HEK293 (cell line): Measurements from ENCODE around the gene RBPJL.

Source experiments
- CTCF ChIA-PET: fragments of 350-600 bp; formaldehyde crosslinking; extraction: SDS; loops from one replicate; lab custom pipeline; 2021; ENCODE audit warnings: antibody characterized with exemption; lab: Yijun Ruan, JAX
- POLR2A ChIA-PET: fragments of 300-600 bp; formaldehyde crosslinking; extraction: SDS; loops from one replicate; lab custom pipeline; 2020; ENCODE audit warnings: antibody characterized with exemption, inconsistent platforms; lab: Yijun Ruan, JAX
- H3K27ac ChIP-seq: fragments of 200-500 bp; sonication (Bioruptor generic); 2 replicates; pipeline ENCODE4 v1.5.1; 2014; ENCODE audit warnings: low read depth, low read length, control low read depth, inconsistent platforms; ENCODE audit errors: extremely low read depth
- H3K36me3 ChIP-seq, 2 experiments: fragments of 200-500 bp in 1 of 2; sonication (Bioruptor generic) in 1 of 2; 1 replicate in 1 of 2; 2 replicates in 1 of 2; pipeline ENCODE4 v1.5.1; 2014 to 2017; ENCODE audit warnings: inconsistent platforms in 2 of 2, low read length in 2 of 2; ENCODE audit not compliant: control insufficient read depth in 2 of 2, insufficient read depth in 1 of 2
- H3K4me1 ChIP-seq: fragments of 200-500 bp; sonication (Bioruptor generic); 2 replicates; pipeline ENCODE4 v1.5.1; 2014; ENCODE audit warnings: mild to moderate bottlenecking, low read length, inconsistent platforms; ENCODE audit not compliant: control insufficient read depth, insufficient read depth
- H3K4me3 ChIP-seq: 2 replicates; pipeline ENCODE4 v1.5.1; 2011; ENCODE audit warnings: low read depth, mild to moderate bottlenecking, control low read depth, low read length, moderate library complexity
- H3K9me3 ChIP-seq: fragments of 200-500 bp; sonication (Bioruptor generic); 2 replicates; pipeline ENCODE4 v1.5.1; 2014; ENCODE audit warnings: low read depth, low read length, inconsistent platforms; ENCODE audit not compliant: control insufficient read depth, insufficient read depth
- ELK4 ChIP-seq: IDR thresholded peaks from 2 replicates; pipeline ENCODE4 v1.6.1; 2011; ENCODE audit warnings: mild to moderate bottlenecking, low read depth, low read length, borderline replicate concordance
- KLF1 ChIP-seq: fragments of 450-650 bp; formaldehyde crosslinking; IDR thresholded peaks from 2 replicates; pipeline ENCODE4 v1.5.1; 2016; ENCODE audit warnings: missing biosample characterization, missing genetic modification characterization
- OVOL3 ChIP-seq: fragments of 450-650 bp; formaldehyde crosslinking; IDR thresholded peaks from 2 replicates; pipeline ENCODE4 v1.5.1; 2016; ENCODE audit warnings: missing biosample characterization, missing genetic modification characterization
- PATZ1 ChIP-seq: fragments of 450-650 bp; formaldehyde crosslinking; IDR thresholded peaks from 2 replicates; pipeline ENCODE4 v1.5.1; 2016; ENCODE audit warnings: missing biosample characterization, missing genetic modification characterization
- PRDM4 ChIP-seq: fragments of 450-650 bp; formaldehyde crosslinking; IDR thresholded peaks from 2 replicates; pipeline ENCODE4 v1.5.1; 2017; ENCODE audit warnings: missing biosample characterization, missing genetic modification characterization
- SP3 ChIP-seq: fragments of 450-650 bp; formaldehyde crosslinking; IDR thresholded peaks from 2 replicates; pipeline ENCODE4 v1.5.1; 2016; ENCODE audit warnings: missing biosample characterization, missing genetic modification characterization
- ZFP3 ChIP-seq: fragments of 450-650 bp; formaldehyde crosslinking; IDR thresholded peaks from 2 replicates; pipeline ENCODE4 v1.5.1; 2016; ENCODE audit warnings: low read depth, missing biosample characterization, missing genetic modification characterization
- ZNF426 ChIP-seq: fragments of 450-650 bp; formaldehyde crosslinking; IDR thresholded peaks from 2 replicates; pipeline ENCODE4 v1.5.1; 2017; ENCODE audit warnings: missing biosample characterization, missing genetic modification characterization, mild to moderate bottlenecking, inconsistent platforms, moderate library complexity
- ZNF548 ChIP-seq: fragments of 450-650 bp; formaldehyde crosslinking; IDR thresholded peaks from 2 replicates; pipeline ENCODE4 v1.5.1; 2016; ENCODE audit warnings: missing biosample characterization, missing genetic modification characterization
- ZNF560 ChIP-seq: fragments of 450-650 bp; formaldehyde crosslinking; IDR thresholded peaks from 2 replicates; pipeline ENCODE4 v1.5.1; 2017; ENCODE audit warnings: missing biosample characterization, missing genetic modification characterization, borderline replicate concordance
- ZNF664 ChIP-seq: fragments of 450-650 bp; formaldehyde crosslinking; IDR thresholded peaks from 2 replicates; pipeline ENCODE4 v1.5.1; 2016; ENCODE audit warnings: missing biosample characterization, missing genetic modification characterization
- TF ChIP-seq, protein P1 (sequence below): fragments of 450-650 bp; formaldehyde crosslinking; IDR thresholded peaks from 2 replicates; pipeline ENCODE4 v1.5.1; 2016; ENCODE audit warnings: missing biosample characterization, missing genetic modification characterization
- TF ChIP-seq, protein P2 (sequence below): fragments of 450-650 bp; formaldehyde crosslinking; IDR thresholded peaks from 2 replicates; pipeline ENCODE4 v1.5.1; 2016; ENCODE audit warnings: missing biosample characterization, missing genetic modification characterization

RBPJL gene

GRCh38 chr20:45266977-45267376, 39.7 kb upstream of the RBPJL start:
- CTCF ChIA-PET: no interaction called here
- TF ChIP-seq, protein P1, sequence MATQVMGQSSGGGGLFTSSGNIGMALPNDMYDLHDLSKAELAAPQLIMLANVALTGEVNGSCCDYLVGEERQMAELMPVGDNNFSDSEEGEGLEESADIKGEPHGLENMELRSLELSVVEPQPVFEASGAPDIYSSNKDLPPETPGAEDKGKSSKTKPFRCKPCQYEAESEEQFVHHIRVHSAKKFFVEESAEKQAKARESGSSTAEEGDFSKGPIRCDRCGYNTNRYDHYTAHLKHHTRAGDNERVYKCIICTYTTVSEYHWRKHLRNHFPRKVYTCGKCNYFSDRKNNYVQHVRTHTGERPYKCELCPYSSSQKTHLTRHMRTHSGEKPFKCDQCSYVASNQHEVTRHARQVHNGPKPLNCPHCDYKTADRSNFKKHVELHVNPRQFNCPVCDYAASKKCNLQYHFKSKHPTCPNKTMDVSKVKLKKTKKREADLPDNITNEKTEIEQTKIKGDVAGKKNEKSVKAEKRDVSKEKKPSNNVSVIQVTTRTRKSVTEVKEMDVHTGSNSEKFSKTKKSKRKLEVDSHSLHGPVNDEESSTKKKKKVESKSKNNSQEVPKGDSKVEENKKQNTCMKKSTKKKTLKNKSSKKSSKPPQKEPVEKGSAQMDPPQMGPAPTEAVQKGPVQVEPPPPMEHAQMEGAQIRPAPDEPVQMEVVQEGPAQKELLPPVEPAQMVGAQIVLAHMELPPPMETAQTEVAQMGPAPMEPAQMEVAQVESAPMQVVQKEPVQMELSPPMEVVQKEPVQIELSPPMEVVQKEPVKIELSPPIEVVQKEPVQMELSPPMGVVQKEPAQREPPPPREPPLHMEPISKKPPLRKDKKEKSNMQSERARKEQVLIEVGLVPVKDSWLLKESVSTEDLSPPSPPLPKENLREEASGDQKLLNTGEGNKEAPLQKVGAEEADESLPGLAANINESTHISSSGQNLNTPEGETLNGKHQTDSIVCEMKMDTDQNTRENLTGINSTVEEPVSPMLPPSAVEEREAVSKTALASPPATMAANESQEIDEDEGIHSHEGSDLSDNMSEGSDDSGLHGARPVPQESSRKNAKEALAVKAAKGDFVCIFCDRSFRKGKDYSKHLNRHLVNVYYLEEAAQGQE (tag by site-specific recombination): no peak
- no peak for TF ChIP-seq SP3
- TF ChIP-seq, all 188 proteins: peak for 0
- Histone ChIP-seq H3K36me3 (no peaks in the 10 kb centered on the region), H3K4me1 (no peaks in the 10 kb centered on the region), H3K9me3 (no peaks in the 10 kb centered on the region), H3K4me3 (no peak overlapping the region), H3K27ac (no peak overlapping the region)
- POLR2A ChIA-PET: no interaction called here

DNA sequence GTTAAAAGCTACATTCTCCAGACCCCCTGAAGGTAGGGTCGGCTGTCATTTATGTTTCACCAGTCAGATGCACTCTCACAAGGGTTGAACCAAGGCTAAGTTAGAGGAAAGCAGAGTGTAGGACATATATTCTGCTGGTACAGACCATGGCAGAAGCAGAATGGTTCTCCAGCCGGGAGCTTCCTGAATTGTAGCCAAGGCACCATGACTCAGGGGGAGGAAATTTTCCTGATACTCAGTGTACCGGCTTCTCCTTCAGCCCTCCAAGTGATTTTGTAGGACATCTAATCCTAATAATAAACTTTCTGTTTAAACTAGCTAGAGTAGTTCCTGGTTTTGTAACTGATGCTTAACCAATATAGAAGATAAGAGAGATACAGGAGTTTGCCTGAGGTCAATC, 38.1 kb upstream of the RBPJL start:
- no peaks in the 10 kb centered on the region for H3K4me1 ChIP-seq
- H3K9me3 ChIP-seq: no peaks in the 10 kb centered on the region
- POLR2A ChIA-PET: no interaction called here
- H3K4me3 ChIP-seq: no peak overlapping the region
- TF ChIP-seq ELK4 (no peak), ZNF560 (tag by site-specific recombination) (no peak), ZNF548 (no peak), PRDM4 (no peak), KLF1 (no peak), PATZ1 (tag by site-specific recombination) (no peak), ZNF664 (tag by site-specific recombination) (no peak), ZNF426 (tag by site-specific recombination) (no peak), ZFP3 (tag by site-specific recombination) (no peak), SP3 (no peak)
- TF ChIP-seq, all 188 proteins: peak for 0
- Histone ChIP-seq H3K36me3 (no peaks in the 10 kb centered on the region), H3K27ac (no peak overlapping the region)
- CTCF ChIA-PET: interaction anchor here (1.2 to 1.4 kb wide), 2 partner anchors 13 to 23 kb away, joined by 3 to 10 read pairs; no protein-coding TSS in a partner anchor

DNA sequence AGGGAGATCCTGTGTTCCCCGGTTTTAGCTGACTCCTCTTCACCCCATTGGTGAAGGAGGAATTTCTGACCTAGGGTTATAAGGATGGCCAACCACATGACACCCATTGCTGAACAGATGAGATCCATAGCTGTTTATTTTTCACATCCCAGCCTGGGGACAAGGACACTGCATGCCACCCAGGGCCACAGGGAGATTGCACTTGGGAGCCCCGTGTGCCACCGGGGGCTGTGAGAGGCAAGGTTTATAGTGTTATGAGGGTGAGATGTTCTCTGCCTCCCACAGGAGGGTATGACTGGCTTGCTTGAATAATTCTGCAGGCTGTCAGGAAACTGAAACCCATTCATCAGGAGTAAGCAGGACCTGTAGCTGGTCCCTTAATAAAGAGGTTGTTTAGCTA, 37.6 kb upstream of the RBPJL start:
- ChIA-PET CTCF (interaction anchor here (1.2 to 1.4 kb wide), 2 partner anchors 13 to 22 kb away, joined by 3 to 10 read pairs; no protein-coding TSS in a partner anchor), POLR2A (no interaction called here)
- TF ChIP-seq OVOL3 (tag by site-specific recombination) (no peak), PRDM4 (no peak)
- TF ChIP-seq, protein P2, sequence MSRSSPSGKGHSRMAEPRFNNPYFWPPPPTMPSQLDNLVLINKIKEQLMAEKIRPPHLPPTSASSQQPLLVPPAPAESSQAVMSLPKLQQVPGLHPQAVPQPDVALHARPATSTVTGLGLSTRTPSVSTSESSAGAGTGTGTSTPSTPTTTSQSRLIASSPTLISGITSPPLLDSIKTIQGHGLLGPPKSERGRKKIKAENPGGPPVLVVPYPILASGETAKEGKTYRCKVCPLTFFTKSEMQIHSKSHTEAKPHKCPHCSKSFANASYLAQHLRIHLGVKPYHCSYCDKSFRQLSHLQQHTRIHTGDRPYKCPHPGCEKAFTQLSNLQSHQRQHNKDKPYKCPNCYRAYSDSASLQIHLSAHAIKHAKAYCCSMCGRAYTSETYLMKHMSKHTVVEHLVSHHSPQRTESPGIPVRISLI (tag by site-specific recombination): no peak
- no peaks in the 10 kb centered on the region for H3K4me1 ChIP-seq
- no peaks in the 10 kb centered on the region for H3K9me3 ChIP-seq
- no peaks in the 10 kb centered on the region for H3K36me3 ChIP-seq
- H3K4me3 ChIP-seq: no peak overlapping the region
- no peak overlapping the region for H3K27ac ChIP-seq
